Neuron (in vitro differentiated cells): ENCODE measurements around the gene CYTH1.

Source experiments
- H2AFZ ChIP-seq: one replicate; pipeline ENCODE4 v1.6.1; 2013; ENCODE audit warnings: low read depth, mild to moderate bottlenecking, inconsistent platforms, low read length, moderate library complexity
- H3K27me3 ChIP-seq: one replicate; pipeline ENCODE4 v1.6.1; 2013; ENCODE audit warnings: low read length; ENCODE audit not compliant: insufficient read depth
- H3K36me3 ChIP-seq: one replicate; pipeline ENCODE4 v1.6.1; 2013; ENCODE audit warnings: low read length; ENCODE audit not compliant: insufficient read depth
- H3K4me1 ChIP-seq: one replicate; pipeline ENCODE4 v1.6.1; 2013; ENCODE audit warnings: low read length; ENCODE audit not compliant: insufficient read depth
- H3K4me3 ChIP-seq: 2 replicates; pipeline ENCODE4 v1.5.1; 2013; ENCODE audit warnings: mild to moderate bottlenecking, low read length, moderate library complexity
- H3K9me3 ChIP-seq: one replicate; pipeline ENCODE4 v1.6.1; 2013; ENCODE audit warnings: low read length

The CYTH1 gene

DNA sequence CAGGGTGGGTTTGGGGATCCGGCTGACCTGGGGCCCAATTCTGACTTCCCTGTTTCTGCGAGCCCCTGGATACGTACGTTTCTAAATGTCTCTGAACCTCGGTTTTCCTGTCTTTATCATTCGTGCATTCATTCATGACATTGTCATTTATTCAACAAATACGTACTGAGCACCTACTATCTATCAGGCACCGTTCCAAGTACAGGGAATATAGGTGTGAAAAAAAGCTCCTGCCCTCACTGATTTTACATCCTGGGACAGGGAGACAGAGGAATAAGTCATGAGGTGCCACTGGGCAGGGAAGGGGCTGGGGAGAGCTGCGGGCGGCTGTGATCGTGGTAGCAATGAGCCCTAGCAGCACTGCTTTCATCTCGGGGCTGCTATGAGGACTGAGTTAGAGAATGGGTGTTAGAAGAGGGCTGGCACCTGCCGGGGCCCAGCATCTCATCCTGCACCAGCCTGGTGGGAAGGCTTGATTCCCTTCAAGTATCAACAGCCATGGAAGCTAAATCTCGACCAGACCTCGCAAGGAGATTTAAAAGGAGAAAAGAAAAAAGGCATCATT is 116.6 kb downstream of the CYTH1 start:
- Histone ChIP-seq H3K4me3 (no peak overlapping the region), H3K4me1 (peaks cover 3% of the 10 kb centered on the region), H3K36me3 (no peaks in the 10 kb centered on the region), H2AFZ (no peak overlapping the region), H3K9me3 (peaks cover 4% of the 10 kb centered on the region), H3K27me3 (no peaks in the 10 kb centered on the region)

DNA sequence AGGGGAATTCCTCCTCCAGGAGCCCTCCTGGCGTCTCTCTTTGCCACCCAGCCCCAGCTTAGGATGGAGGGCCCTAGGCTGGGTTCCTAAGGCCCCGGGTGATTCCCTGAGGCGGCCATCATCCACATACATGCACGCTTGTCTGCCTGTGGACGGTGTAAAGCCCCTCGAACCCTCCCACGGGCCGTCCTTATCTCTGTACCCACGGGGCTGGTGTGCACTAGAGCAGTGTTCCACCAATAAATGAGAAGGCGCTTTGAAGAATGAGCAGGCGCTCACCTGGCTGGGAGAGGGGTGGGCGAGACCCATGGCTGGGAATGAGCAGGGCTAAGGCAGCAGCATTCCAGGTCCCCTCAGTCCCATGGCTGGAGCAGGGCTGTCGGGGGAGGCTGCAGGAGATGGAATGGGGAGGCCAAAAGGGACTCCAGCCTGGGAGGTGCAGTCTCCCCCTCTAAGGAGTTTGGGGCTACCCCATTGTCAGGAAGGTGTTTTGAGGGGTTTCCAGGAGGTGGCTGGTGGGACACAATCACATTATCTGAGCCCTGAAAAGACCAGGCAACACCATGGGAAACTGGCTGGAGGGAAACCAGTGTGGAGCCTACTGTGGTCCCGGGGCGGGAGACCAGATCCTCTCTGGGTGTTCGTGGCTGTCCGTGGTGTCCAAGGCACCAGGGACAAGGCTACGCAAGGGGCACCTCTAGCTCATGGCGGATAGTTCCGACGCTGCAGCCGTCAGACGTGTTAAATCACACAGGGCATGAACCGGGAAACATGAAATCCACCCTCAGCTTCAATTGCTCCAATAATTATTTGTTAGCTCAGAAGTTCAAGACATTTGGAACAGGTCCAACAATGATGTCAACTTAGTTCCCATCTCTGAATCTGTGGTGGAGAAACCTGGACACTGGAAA is 117.3 kb downstream of the CYTH1 start:
- Histone ChIP-seq H3K27me3 (no peaks in the 10 kb centered on the region), H3K9me3 (no peaks in the 10 kb centered on the region), H3K4me3 (no peak overlapping the region), H3K4me1 (peaks cover 3% of the 10 kb centered on the region), H2AFZ (no peak overlapping the region), H3K36me3 (no peaks in the 10 kb centered on the region)

GRCh38 chr17:78661093-78661770 is 120.8 kb downstream of the CYTH1 start:
- H3K4me1 ChIP-seq = no peaks in the 10 kb centered on the region
- H2AFZ ChIP-seq = no peak overlapping the region
- H3K9me3 ChIP-seq = no peaks in the 10 kb centered on the region
- no peaks in the 10 kb centered on the region for H3K27me3 ChIP-seq
- H3K36me3 ChIP-seq = no peaks in the 10 kb centered on the region
- H3K4me3 ChIP-seq = no peak overlapping the region

DNA sequence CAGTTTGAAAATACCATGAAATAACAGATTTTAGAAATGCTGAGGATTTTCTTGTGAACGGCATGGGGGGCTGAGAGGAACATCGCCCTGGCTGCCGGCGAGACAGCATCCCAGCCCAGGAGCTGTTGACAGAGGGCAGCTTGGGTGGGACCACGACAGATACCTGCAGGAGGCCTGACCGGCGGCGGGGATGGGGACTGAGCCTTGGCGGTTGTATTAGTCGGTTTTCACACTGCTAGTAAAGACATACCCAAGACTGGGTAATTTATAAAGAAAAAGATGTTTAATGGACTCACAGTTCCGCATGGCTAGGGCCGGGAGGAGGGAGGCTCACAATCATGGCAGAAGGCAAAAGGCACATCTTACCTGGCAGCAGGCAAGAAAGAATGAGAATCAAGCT is 122.5 kb downstream of the CYTH1 start:
- Histone ChIP-seq H3K36me3 (no peaks in the 10 kb centered on the region), H3K4me1 (no peaks in the 10 kb centered on the region), H3K27me3 (no peaks in the 10 kb centered on the region), H2AFZ (no peak overlapping the region), H3K4me3 (no peak overlapping the region), H3K9me3 (no peaks in the 10 kb centered on the region)

GRCh38 chr17:78658281-78658785 is 123.7 kb downstream of the CYTH1 start:
- Histone ChIP-seq H2AFZ (no peak overlapping the region), H3K4me1 (no peaks in the 10 kb centered on the region), H3K4me3 (no peak overlapping the region), H3K9me3 (no peaks in the 10 kb centered on the region), H3K36me3 (no peaks in the 10 kb centered on the region), H3K27me3 (no peaks in the 10 kb centered on the region)

DNA sequence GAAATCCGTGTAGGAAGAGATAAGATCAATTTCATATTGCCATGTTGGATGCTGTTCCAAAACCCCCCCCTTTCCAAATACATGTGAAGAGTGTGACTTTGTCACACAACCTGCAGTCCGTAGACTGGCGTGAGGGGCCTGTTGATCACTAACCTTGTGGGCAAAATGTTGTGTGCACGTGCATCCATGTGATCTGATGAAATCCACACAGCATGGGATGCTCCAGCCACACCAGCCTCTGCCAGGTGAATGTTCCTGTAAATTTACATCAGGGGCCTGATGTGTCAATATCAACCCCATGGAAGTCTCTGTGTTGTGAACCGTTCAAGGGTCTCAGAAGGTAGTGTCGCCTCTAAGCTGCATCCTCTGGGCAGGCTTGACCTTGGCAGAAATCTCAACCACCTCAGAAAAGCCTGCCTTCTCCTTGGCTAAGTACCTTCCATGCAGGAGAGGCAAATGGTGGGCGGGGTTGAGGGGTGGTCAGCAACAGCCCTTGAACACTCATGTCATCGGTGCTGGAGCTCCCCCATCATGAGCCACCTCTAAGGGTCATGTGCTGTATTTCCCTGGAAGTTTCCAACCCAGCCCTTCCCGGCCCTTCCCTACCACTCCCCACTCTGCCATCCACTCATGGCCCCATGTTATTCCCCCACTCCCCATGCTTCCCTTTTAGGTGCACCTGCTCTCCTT is 126.7 kb downstream of the CYTH1 start:
- no peaks in the 10 kb centered on the region for H3K27me3 ChIP-seq

DNA sequence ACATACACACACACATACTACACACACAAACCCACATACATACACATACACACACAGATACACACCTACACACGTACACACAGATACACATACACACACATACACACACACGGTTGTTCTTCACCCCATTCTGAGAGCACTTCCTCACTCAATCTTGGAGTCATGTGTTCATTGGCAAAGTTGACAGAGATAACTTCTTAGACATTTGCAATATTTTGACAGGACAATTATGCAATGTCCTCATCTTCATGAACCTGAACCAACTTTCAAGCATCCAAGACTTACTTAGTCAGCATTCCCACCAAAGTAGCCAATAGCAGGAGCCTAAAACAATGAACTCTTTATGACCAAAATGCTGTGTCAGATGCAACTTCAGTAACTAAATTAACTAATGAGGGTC is 127.7 kb downstream of the CYTH1 start:
- no peaks in the 10 kb centered on the region for H3K4me1 ChIP-seq
- H2AFZ ChIP-seq = no peak overlapping the region
- H3K9me3 ChIP-seq = no peaks in the 10 kb centered on the region
- no peak overlapping the region for H3K4me3 ChIP-seq
- H3K36me3 ChIP-seq = no peaks in the 10 kb centered on the region
- no peaks in the 10 kb centered on the region for H3K27me3 ChIP-seq

More for the DNA sequence above, 126.7 kb downstream of the CYTH1 start:
- Histone ChIP-seq H3K36me3 (no peaks in the 10 kb centered on the region), H2AFZ (no peak overlapping the region), H3K4me1 (no peaks in the 10 kb centered on the region), H3K4me3 (no peak overlapping the region), H3K9me3 (no peaks in the 10 kb centered on the region)

DNA sequence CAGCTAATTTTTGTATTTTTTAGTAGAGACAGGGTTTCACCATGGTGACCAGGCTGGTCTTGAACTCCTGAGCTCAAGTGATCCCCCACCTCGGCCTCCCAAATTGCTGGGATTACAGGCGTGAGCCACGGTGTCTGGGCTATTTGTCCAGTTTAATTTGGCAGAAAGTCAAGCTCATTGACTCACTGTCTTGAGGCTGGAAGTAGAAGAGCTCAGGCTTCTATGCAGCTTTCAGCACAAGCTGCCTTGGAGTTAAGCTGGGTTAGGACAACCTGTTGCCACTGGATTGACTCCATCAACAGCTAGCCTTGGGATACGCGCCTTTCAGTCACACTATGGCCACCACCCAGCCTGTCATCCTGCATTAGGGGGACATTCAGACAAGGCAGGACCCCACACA is 128.7 kb downstream of the CYTH1 start:
- Histone ChIP-seq H2AFZ (no peak overlapping the region), H3K36me3 (no peaks in the 10 kb centered on the region), H3K4me1 (no peaks in the 10 kb centered on the region), H3K9me3 (no peaks in the 10 kb centered on the region), H3K27me3 (no peaks in the 10 kb centered on the region), H3K4me3 (no peak overlapping the region)

DNA sequence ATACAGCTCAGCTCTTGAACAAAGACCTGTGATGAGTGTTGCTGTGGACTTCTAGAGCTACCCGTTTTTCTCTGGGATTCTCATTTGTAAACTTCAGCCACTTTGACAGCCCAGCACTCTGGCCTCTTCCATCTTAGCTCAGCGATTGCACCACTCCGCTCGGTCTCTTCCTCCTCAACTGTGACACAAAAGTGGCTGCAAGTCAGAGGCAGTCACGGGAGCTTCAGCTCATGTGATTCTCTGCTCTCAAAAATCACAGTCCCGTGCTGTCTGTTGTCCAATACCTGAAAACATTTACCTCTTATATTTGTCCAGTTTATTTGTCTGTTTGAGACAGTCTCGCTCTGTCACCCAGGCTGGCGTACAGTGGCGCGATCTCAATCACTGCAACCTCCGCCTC is 129.2 kb downstream of the CYTH1 start:
- no peaks in the 10 kb centered on the region for H3K4me1 ChIP-seq
- no peak overlapping the region for H3K4me3 ChIP-seq
- H3K9me3 ChIP-seq = no peaks in the 10 kb centered on the region
- H3K27me3 ChIP-seq = no peaks in the 10 kb centered on the region
- H3K36me3 ChIP-seq = no peaks in the 10 kb centered on the region
- H2AFZ ChIP-seq = no peak overlapping the region

DNA sequence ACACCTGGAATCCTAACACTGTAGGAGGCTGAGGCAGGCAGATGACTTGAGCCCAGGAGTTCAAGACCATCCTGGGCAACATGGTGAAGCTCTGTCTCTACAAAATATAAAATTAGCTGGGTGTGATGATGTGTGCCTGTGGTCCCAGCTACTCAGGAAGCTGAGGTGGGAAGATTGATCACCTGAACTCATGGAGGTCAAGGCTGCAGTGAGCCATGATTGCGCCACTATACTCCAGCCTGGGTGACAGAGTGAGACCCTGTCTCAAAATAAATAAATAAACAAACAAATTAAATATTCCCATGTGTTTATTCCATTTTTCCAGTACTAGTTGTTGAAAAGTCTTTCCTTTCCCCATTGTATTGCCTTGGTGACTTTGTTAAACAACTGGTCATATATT is 130.0 kb downstream of the CYTH1 start:
- H3K27me3 ChIP-seq = no peaks in the 10 kb centered on the region
- H3K4me3 ChIP-seq = no peak overlapping the region
- no peaks in the 10 kb centered on the region for H3K9me3 ChIP-seq
- no peaks in the 10 kb centered on the region for H3K36me3 ChIP-seq
- H3K4me1 ChIP-seq = no peaks in the 10 kb centered on the region
- H2AFZ ChIP-seq = no peak overlapping the region

- H3K4me3 ChIP-seq = no peak overlapping the region
- H3K36me3 ChIP-seq = no peaks in the 10 kb centered on the region
- H3K4me1 ChIP-seq = no peaks in the 10 kb centered on the region
- no peaks in the 10 kb centered on the region for H3K27me3 ChIP-seq
- H2AFZ ChIP-seq = no peak overlapping the region
- H3K9me3 ChIP-seq = no peaks in the 10 kb centered on the region
Observed at GRCh38 chr17:78651554-78651953, 130.5 kb downstream of the CYTH1 start.

DNA sequence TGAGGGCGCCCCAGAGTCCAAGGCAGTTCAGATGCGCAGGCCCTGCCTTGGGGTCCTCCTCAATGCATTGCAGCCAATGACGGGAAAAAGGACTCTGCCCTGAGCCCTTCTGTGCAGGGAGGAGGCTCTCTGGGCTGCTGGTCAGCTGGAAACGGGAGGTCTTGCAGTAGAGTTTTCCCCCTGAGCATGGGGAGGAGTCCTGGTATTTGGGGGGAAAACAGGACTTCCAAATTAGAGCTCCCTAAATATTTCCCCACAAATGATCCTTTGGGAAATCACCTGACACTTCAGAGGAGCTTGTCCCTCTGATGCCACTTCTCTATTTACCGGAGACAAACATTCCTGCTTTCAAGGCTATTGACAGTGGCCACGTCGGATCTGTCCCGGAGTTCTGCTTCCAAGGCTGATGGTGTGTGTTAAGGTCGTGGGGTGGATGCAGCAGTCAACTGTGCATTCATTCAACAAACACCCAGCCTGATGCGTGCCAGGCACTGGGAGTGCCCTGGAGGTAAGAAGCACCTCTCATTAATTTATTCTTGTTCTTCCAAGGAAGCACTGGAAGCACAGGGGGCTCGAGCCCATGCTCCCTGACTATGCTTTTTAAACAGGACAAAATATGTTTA is 131.9 kb downstream of the CYTH1 start:
- Histone ChIP-seq H3K27me3 (peaks cover under 1% of the 10 kb centered on the region), H3K4me1 (no peaks in the 10 kb centered on the region), H3K36me3 (no peaks in the 10 kb centered on the region), H3K4me3 (no peak overlapping the region), H2AFZ (no peak overlapping the region), H3K9me3 (no peaks in the 10 kb centered on the region)
